HG03175 (cell line): ENCODE results near the gene XPO6.

Experiments
- ATAC-seq: cut with Tn5 transposase; IDR thresholded peaks from one replicate; pipeline ENCODE4 v1.9.1; 2021; ENCODE audit warnings: mild to moderate bottlenecking, moderate library complexity; ENCODE audit not compliant: unreplicated experiment

The XPO6 gene

DNA sequence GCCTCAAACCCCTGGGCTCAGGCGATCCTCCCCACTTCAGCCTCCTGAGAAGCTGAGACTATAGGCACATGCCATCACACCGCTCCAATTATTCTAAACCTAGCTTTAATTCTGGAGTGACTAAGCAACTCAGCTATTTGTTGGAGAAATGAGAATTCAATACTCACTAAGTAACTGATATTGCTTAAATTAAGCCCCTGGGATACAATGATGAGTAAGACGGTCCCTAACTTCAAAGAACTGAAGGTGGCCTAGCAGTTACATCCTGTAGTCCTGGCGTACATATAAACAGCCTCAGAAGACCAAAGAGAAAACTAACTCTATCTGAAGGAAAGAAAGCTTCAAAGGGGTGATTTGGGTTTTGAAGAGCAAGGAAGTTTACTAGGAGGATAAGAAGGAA lies 25.0 kb downstream of the XPO6 start:
- ATAC-seq, result no peak

DNA sequence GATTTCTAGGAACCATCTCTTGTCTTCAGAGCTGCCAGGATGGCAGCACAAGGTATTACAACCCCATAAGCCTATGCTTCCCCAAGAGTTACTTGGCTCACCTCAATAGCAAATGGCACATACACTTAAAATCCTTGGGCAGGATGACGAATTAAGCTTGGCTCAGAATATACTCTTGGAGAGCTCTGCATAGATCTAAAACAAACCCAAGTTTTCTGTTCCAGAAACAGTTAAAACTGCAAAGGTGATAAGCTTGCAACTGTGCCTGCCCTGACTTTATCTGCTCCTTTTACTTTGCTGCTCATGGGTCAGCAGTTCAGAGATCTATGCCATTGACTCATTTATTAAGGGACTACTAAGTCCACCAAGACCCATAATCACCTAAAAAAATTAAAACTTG lies 26.1 kb downstream of the XPO6 start:
- no peak for ATAC-seq

DNA sequence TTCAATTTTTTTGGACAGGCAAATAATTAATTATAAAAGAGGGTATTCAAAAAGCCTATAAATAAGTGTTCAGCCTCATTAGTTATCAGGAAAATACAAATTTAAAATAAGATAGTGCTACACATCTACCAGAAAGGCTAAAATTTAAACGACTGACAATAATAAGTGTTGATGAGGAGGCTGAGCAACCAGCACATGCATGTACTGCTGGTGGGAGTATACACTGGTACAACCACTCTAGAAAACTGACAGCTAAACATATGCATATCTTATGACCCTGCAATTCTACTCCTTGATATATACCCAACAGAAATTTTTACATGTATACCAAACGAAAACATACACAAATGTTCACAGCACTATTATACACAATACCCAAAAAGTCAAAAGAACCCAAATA lies 27.1 kb downstream of the XPO6 start:
- ATAC-seq, result no peak

DNA sequence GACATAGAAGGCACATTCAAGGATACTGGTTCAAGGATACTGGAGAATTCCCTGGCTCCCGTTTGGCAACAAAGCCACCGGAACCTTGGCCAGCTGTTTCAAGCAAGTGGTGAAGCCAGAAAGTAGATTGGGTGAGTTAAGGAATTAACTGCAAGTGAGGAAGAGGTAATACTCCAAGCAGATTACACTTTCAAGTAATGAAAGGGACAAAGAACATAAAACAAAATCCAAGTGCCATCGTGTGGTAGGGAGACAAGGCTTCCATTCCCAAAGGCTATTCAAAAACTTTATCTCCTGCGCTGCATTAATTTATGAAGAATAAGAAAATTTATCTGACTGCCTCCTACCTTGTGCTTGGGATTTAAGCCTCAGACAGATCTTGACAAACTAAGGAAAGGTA lies 27.8 kb downstream of the XPO6 start:
- no peak for ATAC-seq

DNA sequence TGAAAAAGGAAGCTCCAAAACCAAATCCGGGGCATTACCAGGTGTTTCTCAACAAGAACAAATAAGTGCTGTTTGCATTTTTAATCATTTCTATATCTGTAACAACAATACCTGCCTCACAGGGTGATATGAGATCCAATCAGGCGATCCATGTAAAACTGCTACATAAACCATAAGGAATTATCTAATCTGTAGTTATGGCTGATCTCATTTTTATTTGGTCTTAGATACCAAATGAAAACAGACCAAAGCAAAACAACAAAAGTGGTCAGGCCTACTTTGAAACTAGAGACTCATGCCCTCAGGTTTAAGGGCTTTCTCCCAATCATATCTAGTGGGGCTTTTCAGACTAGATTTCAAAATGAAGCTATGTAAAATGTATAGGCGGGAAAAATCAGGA lies 28.3 kb downstream of the XPO6 start:
- no peak for ATAC-seq

DNA sequence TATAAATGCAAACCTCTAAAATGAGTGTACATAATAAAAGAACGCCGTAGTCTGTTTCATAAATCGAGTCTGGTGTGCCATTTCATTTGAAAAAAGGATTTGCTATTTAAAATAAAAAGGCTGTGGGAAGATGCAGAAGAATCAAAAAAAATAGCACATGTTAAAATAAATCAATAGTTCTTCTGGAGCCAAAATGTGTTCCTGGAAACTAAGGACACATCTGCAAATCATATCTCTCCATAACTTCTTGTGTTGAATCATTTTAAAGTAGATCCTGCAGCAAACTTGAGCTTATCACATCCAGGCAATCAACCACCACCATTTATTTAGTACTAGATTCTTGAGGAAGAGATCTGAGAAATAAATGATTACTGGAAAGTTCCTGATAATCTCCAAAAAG lies 29.0 kb downstream of the XPO6 start:
- no peak for ATAC-seq

DNA sequence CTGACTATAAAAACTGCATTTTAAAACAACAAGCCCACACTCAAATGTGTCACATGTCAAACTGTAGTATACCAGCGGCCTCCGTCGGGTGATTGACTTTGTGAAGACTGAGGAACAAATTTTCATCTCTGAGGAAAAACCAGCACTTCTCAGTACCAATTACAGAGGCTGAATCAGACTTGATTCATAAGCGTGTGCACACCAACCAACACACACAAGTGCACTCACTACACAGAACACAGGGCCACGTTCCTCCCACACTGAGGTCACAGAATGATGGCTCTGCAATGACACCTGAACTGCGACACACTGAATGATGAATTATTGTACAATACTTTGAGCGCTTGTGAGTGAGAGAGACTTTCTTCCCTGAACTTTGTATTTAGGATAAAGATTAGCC lies 29.6 kb downstream of the XPO6 start:
- no peak for ATAC-seq

DNA sequence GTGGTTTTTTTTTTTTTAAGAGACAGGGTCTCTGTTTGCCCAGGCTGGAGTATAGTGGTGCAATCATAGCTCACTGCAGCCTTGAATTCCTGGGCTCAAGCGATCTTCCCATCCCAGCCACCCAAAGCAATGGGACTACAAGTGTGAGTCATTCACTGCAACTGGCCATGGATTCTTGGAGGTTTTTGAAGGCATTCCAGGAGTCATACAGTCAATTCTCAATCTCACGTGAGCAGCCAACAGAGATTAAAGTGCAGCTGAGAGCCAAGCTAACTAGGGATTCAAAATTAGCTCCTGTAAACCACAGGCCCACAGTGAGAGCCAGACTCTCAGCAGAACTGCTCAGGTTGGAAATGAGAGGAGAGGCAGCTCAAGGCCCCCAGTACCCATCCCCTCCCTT lies 30.2 kb downstream of the XPO6 start:
- ATAC-seq, result no peak

DNA sequence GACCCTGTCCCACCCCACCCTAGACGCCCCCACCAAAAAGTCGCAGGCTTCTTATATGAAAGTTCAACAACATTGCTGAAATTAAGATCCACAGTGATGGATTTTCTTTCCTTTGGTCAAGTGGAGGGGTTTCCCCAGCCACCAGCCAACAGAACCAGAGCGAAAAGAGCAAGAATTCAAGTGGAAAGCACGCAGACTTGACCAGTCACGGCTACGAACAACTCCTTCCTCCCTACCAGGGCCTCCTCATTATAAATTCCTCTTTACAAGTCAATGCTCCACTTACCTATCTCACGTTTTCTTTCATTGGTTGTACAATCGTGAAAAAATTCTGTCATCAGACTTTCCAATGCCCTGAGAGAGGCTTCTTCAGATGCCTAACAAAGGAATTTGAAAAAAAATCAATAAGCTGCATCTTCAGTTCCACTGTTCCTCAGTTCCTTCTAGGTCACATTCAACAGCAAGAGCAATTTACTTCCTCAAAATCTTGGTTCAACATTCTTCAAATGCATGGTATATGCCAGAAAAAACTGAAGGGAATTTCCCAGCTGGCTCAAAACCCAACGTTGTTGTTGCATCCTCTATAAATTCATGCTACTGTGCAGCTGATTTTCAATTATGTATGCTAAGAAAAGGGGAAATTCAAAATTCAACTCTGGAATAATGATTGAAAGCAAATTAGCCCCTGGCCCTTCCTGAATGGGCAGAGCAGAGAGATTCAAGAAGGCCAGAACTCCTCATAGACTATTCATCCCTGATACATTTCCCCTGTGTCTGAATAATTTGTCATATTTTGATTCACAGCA lies 30.9 kb downstream of the XPO6 start:
- no peak for ATAC-seq

DNA sequence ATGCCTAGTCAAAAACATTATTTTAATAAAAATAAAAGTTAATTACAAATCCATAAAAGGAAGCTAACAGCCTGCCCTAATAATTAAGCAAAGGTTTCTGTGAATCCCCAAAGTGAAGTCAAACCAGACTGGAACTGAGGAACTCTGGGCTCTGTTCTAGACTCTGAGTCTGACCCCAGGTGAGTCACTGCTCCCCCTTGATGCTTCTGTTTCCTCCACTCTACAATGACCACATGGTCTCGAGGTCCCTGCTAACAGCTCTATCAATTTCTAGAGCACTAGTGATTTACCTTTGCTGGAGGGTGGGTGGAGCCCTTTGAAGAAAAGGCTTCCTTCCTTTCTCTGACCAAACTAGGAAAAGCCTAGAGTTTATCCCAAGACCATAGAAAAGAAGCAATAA lies 32.4 kb downstream of the XPO6 start:
- no peak for ATAC-seq

DNA sequence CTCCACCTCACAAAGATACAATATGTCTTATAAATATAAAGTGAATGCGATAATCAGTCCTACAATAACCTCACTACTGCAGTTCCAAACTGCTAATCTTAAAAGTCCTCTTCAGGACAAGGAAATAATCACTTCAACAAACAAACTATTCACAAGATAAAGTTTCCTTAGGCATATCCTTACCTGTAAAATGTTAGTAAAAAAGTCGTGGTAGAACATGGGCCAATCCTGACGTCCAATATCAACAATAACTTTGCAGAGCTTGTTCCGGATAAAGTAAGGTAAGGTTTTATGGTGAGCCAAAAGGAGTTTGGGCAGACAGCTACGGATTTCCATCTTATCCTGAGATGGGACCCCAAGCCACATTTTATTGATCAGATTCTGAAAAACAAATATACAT lies 36.0 kb downstream of the XPO6 start:
- no peak for ATAC-seq

DNA sequence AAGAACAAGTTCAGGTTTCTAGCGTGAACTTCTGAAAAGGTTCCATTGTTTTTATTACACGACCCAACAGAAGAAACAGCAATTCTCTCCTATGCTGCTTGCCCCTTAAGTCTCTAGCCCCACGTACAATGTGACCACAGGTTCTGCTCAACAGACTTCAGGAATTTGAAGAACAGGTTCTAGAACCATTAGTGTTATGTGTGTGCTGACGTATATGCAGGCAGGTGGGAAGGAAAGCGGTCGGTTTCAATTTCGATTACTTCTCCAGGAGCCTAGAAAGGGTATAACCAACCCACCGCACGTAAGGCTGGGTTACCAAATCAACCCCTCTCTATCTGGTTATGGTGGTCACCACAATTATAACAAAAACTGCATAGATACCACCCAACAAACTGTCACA lies 39.4 kb downstream of the XPO6 start:
- no peak for ATAC-seq

DNA sequence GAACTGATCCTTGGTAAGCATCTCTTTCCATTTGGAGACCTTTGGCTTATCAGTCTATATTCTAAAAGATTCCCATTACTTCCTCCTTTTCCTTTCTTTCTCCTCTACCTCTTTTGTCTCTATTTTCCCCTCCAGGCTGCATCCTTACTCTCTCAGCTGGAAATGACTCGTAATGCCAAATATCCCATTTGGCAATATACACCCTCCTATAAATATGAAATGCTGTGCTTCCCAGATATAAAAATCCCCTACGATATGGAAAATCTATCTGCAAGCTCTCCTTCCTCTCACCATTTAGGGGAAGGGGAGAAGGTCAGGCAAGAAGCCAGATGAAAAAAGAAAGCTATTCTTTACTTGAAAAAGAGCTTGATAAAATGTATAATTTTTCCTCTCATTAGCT lies 39.9 kb downstream of the XPO6 start:
- ATAC-seq, result no peak

DNA sequence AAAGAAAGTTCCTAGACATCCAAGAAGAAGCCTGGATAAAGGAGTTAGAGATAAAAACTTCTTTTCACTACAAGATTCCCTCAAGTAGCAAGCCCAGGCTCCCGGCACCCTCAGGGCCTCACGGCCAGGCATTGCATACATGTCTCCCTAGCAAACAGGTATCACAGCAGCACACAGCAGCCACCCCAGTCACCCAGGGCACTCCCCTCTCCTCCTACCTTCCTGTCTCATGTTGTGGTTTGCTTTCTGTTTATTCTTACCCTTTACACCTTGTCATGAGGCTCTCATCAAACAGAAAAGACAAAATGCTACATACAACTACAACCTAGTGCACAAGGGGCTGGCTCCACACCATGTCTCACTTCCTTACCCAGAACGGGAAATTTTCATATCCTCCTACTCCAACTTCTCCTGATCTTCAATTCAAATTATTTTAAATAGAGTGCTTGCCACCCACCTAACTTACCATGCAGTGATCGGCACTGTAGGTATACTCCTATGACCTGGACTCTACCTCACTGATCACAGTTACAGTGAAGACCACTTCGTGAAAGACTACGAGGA lies 42.7 kb downstream of the XPO6 start:
- no peak for ATAC-seq

DNA sequence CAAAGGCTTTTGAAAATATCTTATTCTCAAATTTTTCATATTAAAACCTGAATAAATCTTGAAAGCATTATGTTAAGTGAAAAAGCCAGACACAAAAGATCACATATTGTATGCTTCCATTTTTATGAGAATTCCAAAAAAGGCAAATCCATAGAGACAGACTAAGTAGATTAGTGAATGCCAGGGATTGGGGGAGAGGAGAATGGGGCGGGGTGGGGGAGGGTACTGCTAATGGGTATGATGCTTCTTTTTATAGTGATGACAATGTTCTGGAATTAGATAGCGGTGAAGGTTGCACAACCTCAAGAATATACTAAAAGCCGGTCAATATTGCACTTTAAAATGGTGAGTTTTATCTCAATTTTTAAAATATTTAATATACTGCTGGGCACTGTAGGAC lies 44.0 kb downstream of the XPO6 start:
- no peak for ATAC-seq

DNA sequence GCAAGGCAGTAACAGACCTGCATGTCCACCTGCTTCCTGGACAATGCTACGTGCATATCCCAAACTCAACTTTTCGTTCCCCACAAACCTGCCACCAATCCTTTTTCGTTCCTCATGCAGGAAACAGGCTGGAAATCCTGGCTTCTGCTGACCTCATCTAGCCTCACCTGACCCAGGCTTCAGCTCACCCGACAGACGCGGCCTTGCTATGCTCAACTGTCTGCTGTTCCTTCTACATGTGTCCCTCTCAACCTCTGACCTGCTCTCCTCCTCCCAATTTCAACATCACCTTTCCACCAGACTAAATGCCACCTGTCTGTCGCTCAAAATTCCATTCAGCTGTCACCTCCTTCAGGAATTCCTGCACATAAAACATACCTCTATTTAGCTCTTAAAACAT lies 44.5 kb downstream of the XPO6 start:
- no peak for ATAC-seq

DNA sequence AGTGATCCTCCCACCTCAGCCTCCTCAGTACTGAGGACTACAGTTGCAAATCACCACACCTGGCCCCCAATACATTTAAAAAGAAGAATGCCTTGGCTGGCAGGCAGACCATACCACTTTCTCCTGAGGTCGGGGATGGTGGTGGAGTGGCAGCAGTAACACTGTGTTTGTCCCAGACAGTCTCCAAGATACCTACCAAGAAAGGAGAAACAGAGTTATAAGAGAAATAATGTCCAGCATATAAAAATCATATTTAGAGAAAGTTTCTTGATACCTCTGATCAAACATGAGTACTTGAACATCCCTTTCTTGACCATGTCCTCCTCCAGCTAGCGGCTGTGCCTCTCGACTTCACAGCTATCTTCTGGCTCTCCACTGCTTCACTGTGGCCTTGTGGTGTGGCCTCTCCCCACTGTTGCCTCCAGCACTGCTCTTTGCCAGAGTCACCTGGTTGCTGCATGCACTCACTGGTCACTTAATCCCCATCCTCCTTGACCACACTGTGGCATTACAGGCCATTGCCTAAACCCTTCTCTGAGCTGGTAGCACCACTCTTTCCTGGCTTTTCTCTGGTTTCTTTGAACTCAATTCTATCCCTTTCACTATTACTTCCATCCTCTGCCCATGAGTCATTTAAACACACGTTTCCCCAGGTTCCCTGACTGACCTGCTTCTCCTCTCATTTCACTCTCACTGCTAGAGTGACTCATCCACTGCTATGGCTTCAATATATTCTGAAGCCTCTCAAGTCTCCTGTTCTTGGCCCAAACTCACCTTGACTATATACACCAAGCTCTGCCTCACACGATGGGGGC lies 45.2 kb downstream of the XPO6 start:
- ATAC-seq, result no peak

DNA sequence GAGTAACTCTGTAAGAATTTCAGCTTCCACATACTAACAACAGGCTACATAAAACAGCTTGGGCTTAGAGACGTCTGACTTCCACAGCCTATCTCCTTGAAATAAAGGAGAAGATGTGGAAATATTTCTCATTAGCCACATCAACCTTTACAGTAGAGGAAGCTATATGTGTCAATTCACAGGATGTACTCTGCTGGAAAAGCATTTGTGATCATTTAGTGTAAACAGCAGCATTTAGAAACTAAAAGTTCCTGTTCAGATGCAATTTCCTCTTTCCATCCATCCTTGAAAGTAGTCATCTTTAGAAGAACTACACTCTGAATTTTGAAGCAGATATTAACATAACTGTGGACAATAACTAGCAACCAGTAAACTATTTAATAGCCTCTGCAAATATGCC lies 46.2 kb downstream of the XPO6 start:
- ATAC-seq, result no peak

DNA sequence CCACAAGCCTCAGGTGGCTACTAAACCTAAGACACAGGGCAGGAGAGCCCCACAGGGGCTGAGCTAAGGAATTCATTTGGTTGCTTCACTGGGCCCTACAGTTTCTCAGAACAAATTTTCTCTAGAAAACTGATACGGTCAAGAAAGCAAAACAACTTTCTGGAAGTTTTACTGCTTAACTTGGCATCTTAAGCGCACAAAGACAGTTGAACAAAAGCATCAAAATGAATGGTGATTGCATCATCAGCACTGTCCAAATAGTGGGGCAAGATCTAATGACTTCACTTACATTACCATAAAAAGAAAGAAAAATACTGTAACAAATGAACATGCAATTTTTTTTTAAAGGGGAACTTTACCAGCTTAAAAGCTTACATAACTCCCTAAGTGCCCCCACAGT lies 47.6 kb downstream of the XPO6 start:
- no peak for ATAC-seq

DNA sequence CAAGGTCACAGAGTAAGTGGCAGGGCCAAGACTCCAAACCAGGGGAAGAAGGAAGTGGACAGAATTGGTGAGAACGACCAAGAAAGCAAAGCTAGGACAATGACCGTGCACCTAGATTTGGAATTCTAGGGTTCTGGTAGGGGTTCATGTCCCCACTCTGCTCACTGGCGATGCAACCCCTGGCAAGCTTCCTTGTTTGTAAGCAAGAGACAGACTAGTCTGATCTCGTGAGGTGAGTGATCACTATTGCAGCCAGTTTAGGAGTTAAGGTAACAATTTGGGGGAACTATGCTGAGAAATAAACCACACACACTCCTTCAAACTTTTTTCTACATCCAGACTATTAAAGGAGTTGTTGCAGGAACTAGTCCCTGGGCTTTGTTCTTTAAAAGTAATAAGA lies 48.1 kb downstream of the XPO6 start:
- no peak for ATAC-seq

DNA sequence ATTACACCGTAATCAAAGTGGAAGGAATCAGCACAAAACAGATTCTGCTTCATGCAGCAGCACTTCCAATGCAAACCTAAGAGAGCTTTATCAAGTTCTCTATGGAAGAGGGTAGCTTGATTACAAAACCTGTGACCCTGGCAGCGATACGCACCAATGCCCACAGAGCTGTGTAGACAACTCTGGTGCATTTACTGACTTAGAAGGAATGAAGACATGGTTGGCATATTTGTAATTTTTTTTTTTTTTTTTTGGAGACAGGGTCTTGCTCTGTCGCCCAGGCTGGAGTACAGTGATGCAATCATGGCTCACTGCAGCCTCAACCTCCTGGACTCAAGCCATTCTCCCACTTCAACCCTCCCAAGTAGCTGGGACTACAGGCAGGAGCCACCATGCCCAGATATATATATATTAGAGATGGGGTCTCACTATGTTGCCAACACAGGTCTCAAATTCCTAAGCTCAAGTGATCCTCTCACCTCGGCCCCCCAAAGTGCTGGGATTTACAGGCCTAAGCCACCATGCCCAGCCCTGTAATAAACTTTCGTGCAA lies 49.4 kb downstream of the XPO6 start:
- ATAC-seq, result no peak

DNA sequence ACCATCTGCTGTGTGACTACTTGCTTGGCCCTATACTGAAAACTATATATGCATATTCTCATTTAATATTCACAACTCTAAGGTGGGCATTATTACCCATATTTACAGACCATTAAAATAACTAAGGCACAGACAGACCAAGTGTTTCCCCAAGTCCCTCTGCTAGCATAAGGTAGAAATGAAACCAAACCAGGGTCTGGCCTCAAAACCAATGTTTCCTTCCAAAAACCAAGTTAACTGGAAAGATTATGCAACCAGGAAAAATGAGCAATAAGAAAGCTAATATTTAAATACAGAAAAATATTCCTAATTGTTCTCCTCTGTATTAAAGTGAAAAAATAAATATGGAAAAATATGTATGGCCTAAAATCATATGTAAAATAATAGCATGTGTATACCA lies 50.1 kb downstream of the XPO6 start:
- ATAC-seq, result no peak
